Pancreas (tissue), 10 donors: ENCODE measurements around the gene SYNDIG1. TPM values are rescaled to one million over a fixed set of nuclear protein-coding genes. Genes with fewer than 3 reads are reported as not detected.

Source experiments
- ATAC-seq, 4 donors: fragments of 200-7000 bp; cut with Tn5 transposase; one replicate each; pipeline versions ENCODE4 v1.8.0 to v1.9.1; 2020; ENCODE audit warnings: mild to moderate bottlenecking in 4 of 4, moderate library complexity in 4 of 4
- DNase-seq, 6 donors: peaks; one replicate each; pipeline ENCODE4 v3.0.0-alpha.2; 2020
- FAIRE-seq: peaks from 2 replicates; lab custom pipeline; 2012; peaks lifted over from hg19 to GRCh38; lab: Jason Lieb, UNC
- H3K27ac ChIP-seq, 4 donors: fragments of 200-600 bp; sonication (generic); 1 replicate in 3 of 4; 2 replicates in 1 of 4; pipeline versions ENCODE4 v1.5.0 to v1.8.0; 2020
- H3K27me3 ChIP-seq, 4 donors: fragments of 200-600 bp; one replicate each; pipeline ENCODE4 v1.8.0; 2021
- H3K36me3 ChIP-seq, 3 donors: fragments of 200-600 bp; sonication (generic) in 1 of 3; one replicate each; pipeline versions ENCODE4 v1.5.0 to v1.8.0; 2020 to 2021
- H3K4me1 ChIP-seq, 3 donors: fragments of 200-600 bp; one replicate each; pipeline ENCODE4 v1.8.0; 2021
- H3K4me3 ChIP-seq, 4 donors: fragments of 200-600 bp; sonication (generic) in 2 of 4; one replicate each; pipeline versions ENCODE4 v1.5.0 to v1.8.0; 2020 to 2021
- H3K9me3 ChIP-seq, 4 donors: fragments of 200-600 bp; one replicate each; pipeline ENCODE4 v1.8.0; 2021
- CTCF ChIP-seq, 4 donors: fragments of 200-600 bp; sonication (generic) in 3 of 4; IDR thresholded peaks; one replicate each; pipeline versions ENCODE4 v1.5.0 to v1.8.0; 2021; ENCODE audit warnings: antibody characterized with exemption in 4 of 4
- WGBS, 2 donors: extraction: QIAGEN DNeasy Blood & Tissue Kit; methylation state at CpG; one replicate each; pipeline ENCODE4 v1.1.7; 2013; 5-methylcytosine and 5-hydroxymethylcytosine counted together
- intact Hi-C, 3 donors: fragments of 100-400 bp; cut with DNase I; formaldehyde crosslinking; loops; one replicate each; pipeline versions ENCODE4 v1.11.1 to v1.14.2; 2022
- polyA plus RNA-seq, 2 donors: library from polyadenylated mRNA; stranded (reverse); fragments of 200-250 nt; gene quantifications; one replicate each; pipeline ENCODE4 v1.2.3, GENCODE V29; 2013
- total RNA-seq, 6 donors: library from RNA; stranded (reverse); fragmentation: NEBNext Ultra II Directional in 4 of 6; extraction: Animal tissue kit (Norgen Biotek cat#: 25700) in 4 of 6; gene quantifications; one replicate each; pipeline versions ENCODE4 v1.2.1 to v1.2.4, GENCODE V29; 2021 to 2023
- donor health status: healthy with polysubstance abuse.
- donor health status: DM: no; HTN: no; CAD: no; lungs with moderate emphysema.
- donor health status: DM: no; HTN: no; CAD: no.
- donor health status: control.
- donor health status: control.
- donor health status: Bipolar disorder and iron deficiency.
- donor health status: DM: yes; HTN: yes; CAD: no.
- donor health status: DM: no; HTN: no; CAD: no.
- donor health status: DM: no; HTN: no; CAD: no.
- donor health status: DM: yes; HTN: yes; CAD: no.

The SYNDIG1 gene
- total RNA-seq (under 1 TPM in 5 of 6 donors, not detected in 1; 0.04 to 0.43 (median 0.23) TPM), polyA plus RNA-seq (under 1 TPM; 0.21 to 0.46 TPM)

DNA sequence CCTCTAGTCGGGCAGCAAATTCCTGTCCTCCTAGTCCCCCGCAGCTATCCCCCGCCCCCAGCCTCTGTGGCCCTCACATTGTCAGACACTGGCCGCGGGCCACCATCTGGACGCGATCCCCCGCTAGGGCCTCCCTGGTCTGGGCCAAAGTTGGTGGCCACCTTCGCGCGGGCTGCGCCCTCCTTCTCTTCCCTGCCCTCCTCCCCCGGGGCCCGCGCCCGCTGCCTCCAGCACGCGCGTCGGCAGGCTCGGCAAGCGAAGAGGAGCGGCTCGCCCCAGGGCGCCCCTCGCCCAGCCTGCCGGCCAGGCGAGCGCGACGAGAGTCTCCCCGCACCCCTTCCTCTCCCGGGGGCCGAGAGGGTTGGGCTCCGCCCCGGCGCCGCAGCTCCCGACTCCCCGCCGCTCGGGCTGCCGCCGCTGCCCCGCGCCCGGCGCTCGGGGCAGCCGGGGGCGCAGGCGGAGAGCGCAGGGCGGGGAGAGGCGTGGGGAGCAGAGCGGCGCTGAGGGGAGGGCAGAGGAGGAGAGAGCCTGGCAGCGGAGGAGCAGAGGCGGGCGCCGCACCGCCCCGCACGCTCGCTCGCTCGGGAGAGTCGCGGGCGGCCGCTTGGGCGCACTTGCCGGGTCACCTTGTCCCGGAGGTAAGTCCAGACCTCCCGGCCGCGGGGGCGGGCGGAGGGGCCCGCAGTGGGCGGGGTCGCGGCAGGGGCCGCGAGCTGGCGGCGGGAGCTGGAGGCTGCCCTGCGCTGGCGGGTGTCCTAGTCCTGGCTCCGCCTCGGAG, at the start of gene SYNDIG1:
Gene SYNDIG1, plus strand, starts transcription at position 514 of the 778 bp plus-strand sequence. CDS start 73,469 bp downstream, outside the sequence.
- TF ChIP-seq CTCF (IDR thresholded peaks at IDR 0.05): no peak
- intact Hi-C loops: no loop called here
- H3K9me3 ChIP-seq: no peaks in the 10 kb centered on the region
- peaks cover 0 to 28% (median 7%) of the 10 kb centered on the region in 4 donors for H3K27me3 ChIP-seq
- DNase-seq (no peak), FAIRE-seq (no peak), ATAC-seq (peak in 3 of 4 donors; percentile 27 to 56 (median 34))
- no peaks in the 10 kb centered on the region for H3K36me3 ChIP-seq
- no peak within 1 kb of the TSS for H3K27ac ChIP-seq
- no peaks in the 10 kb centered on the region for H3K4me1 ChIP-seq
- 1 to 2% methylated on average over 71 to 91 of the region's 91 CpGs for WGBS, 2 donors
- H3K4me3 ChIP-seq: peak within 1 kb of the TSS; percentile 1 to 34 (median 17)

DNA sequence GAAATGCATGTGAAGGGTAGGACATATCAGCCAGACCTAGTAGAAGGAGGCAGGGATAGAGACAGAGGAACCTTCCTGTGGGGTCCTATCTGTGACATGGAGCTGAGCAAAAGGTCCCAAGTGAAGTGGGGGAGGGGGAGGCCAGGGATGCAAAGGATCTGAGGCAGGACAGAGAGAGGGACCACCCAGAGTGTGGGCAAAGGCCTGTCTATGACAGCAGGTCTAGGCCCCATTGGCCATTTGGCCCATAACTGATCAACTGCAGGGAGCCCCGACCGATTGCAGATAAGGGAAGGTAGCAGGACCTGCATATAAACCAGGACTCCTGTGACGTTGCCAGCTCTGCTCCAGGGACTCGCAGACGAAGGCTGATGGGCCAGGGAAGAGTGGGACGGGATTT, 49.6 kb upstream of the SYNDIG1 start:
- peak in 1 of 6 donors; percentile 29 for DNase-seq
- H3K4me1 ChIP-seq: no peaks in the 10 kb centered on the region
- H3K27me3 ChIP-seq: peaks cover 0 to 3% (median 0%) of the 10 kb centered on the region in 4 donors
- no peak for TF ChIP-seq CTCF (IDR thresholded peaks at IDR 0.05)
- 66 to 79% methylated on average over 6 of the region's 6 CpGs for WGBS, 2 donors
- no peak overlapping the region for H3K27ac ChIP-seq
- no peak for ATAC-seq
- FAIRE-seq: no peak
- H3K36me3 ChIP-seq: no peaks in the 10 kb centered on the region
- H3K4me3 ChIP-seq: no peak overlapping the region
- no peaks in the 10 kb centered on the region for H3K9me3 ChIP-seq
- intact Hi-C loops: no loop called here

DNA sequence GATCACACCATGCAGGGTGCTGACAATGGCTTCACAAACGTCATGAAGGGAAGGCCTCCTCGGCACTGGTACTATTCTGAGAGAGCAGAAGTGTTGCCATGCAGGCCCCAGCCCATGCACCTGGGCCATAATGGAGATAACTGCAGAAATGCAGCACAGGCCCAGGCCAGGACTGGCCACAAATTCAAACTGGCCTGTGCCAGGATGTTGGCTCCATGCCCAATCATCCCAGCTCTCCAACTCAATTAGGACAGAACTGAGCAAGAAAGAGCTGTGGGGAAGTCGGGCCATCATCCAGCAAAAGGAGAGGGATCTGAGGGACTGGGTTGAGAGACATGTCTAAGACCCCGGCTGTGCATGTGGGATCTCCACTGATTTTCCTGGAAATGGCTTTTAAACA, 48.9 kb upstream of the SYNDIG1 start:
- ATAC-seq: no peak

GRCh38 chr20:24421071-24421470, 48.4 kb upstream of the SYNDIG1 start:
- FAIRE-seq (no peak), ATAC-seq (no peak), DNase-seq (no peak)
- no peak for TF ChIP-seq CTCF (IDR thresholded peaks at IDR 0.05)
- no peak overlapping the region for H3K27ac ChIP-seq
- no peaks in the 10 kb centered on the region for H3K4me1 ChIP-seq
- intact Hi-C loops: no loop called here
- peaks cover 0 to 3% (median 0%) of the 10 kb centered on the region in 4 donors for H3K27me3 ChIP-seq
- H3K9me3 ChIP-seq: no peaks in the 10 kb centered on the region
- WGBS, 2 donors: 73 to 79% methylated on average over 9 of the region's 9 CpGs
- H3K4me3 ChIP-seq: no peak overlapping the region
- H3K36me3 ChIP-seq: no peaks in the 10 kb centered on the region

More for the DNA sequence above, 48.9 kb upstream of the SYNDIG1 start:
- intact Hi-C loops: no loop called here
- Histone ChIP-seq H3K4me1 (no peaks in the 10 kb centered on the region), H3K9me3 (no peaks in the 10 kb centered on the region), H3K4me3 (no peak overlapping the region), H3K36me3 (no peaks in the 10 kb centered on the region), H3K27me3 (peaks cover 0 to 3% (median 0%) of the 10 kb centered on the region in 4 donors), H3K27ac (no peak overlapping the region)
- TF ChIP-seq CTCF (IDR thresholded peaks at IDR 0.05): no peak
- FAIRE-seq (no peak), DNase-seq (no peak)
- WGBS, 2 donors: 68 to 78% methylated on average over 4 of the region's 4 CpGs
